ENCODE results near the gene ERLIN1. TPM values are rescaled to one million over a fixed set of nuclear protein-coding genes. Genes with fewer than 3 reads are reported as not detected.

ERLIN1 gene
- total RNA-seq: 10 to 100 TPM in 2 of 4 donors, 1 to 10 TPM in 2; 7.9 to 11.9 (median 9.7) TPM
- polyA plus RNA-seq: 10 to 100 TPM in 2 of 3 donors, 1 to 10 TPM in 1; 7.4 to 28.4 (median 11.4) TPM

GRCh38 chr10:100185364-100186252, at the start of gene ERLIN1:
Gene ERLIN1, minus strand, starts transcription at chr10:100186029. Its CDS starts 403 bp downstream, at chr10:100185626.
- H3K27me3 ChIP-seq: no peaks in the 10 kb centered on the region
- peak; percentile 95 for DNase-seq
- peak in 1 of 4 donors; percentile 61 for TF ChIP-seq EP300 (IDR thresholded peaks at IDR 0.05)
- TF ChIP-seq POLR2AphosphoS5 (IDR thresholded peaks at IDR 0.05): peak; percentile 36 to 76 (median 70)
- peak; percentile 11 to 31 for TF ChIP-seq POLR2A (IDR thresholded peaks at IDR 0.05)
- TF ChIP-seq CTCF (IDR thresholded peaks at IDR 0.05): no peak
- no peaks in the 10 kb centered on the region for H3K9me3 ChIP-seq
- peaks cover 0 to 36% (median 8%) of the 10 kb centered on the region in 4 donors for H3K36me3 ChIP-seq
- peak within 1 kb of the TSS; percentile 81 to 87 (median 82) for H3K27ac ChIP-seq
- intact Hi-C loops (cut with DNase I): loop anchor here (2.0 to 10.0 kb wide), 3 partner anchors 41 to 341 kb away; partner anchors contain the start of gene CWF19L1
- WGBS, 2 donors: 0% methylated on average over 65 of the region's 65 CpGs
- peaks cover 0 to 26% (median 23%) of the 10 kb centered on the region in 4 donors for H3K4me1 ChIP-seq
- peak within 1 kb of the TSS; percentile 72 to 90 (median 85) for H3K4me3 ChIP-seq

GRCh38 chr10:100232101-100232500, 46.3 kb upstream of the ERLIN1 start:
- Histone ChIP-seq H3K4me3 (no peak overlapping the region), H3K36me3 (peaks cover 8 to 55% (median 16%) of the 10 kb centered on the region in 4 donors), H3K9me3 (no peaks in the 10 kb centered on the region), H3K27ac (no peak overlapping the region), H3K27me3 (no peaks in the 10 kb centered on the region), H3K4me1 (peaks cover 0 to 16% (median 13%) of the 10 kb centered on the region in 4 donors)
- TF ChIP-seq EP300 (IDR thresholded peaks at IDR 0.05) (no peak), CTCF (IDR thresholded peaks at IDR 0.05) (no peak), POLR2AphosphoS5 (IDR thresholded peaks at IDR 0.05) (no peak)
- no peak for DNase-seq
- intact Hi-C loops (cut with DNase I): no loop called here
- 85 to 86% methylated on average over 2 of the region's 2 CpGs for WGBS, 2 donors

GRCh38 chr10:100229819-100230422, 44.1 kb upstream of the ERLIN1 start:
- Histone ChIP-seq H3K4me3 (peak overlapping the region; percentile 89 to 97 (median 94)), H3K27ac (peak overlapping the region; percentile 80 to 88 (median 83)), H3K4me1 (peaks cover 0 to 16% (median 13%) of the 10 kb centered on the region in 4 donors), H3K36me3 (peaks cover 3 to 40% (median 9%) of the 10 kb centered on the region in 4 donors), H3K9me3 (no peaks in the 10 kb centered on the region), H3K27me3 (no peaks in the 10 kb centered on the region)
- no peak for DNase-seq
- TF ChIP-seq EP300 (IDR thresholded peaks at IDR 0.05) (no peak), CTCF (IDR thresholded peaks at IDR 0.05) (no peak), POLR2AphosphoS5 (IDR thresholded peaks at IDR 0.05) (no peak), POLR2A (IDR thresholded peaks at IDR 0.05) (no peak)
- intact Hi-C loops (cut with DNase I): loop anchor here (5.0 kb wide), 2 partner anchors 37 to 57 kb away; partner anchors contain the start of genes BLOC1S2 and CWF19L1
- 64% methylated on average over 21 of the region's 21 CpGs for WGBS, 2 donors

GRCh38 chr10:100223879-100224278, 38.0 kb upstream of the ERLIN1 start:
- WGBS, 2 donors: 76 to 77% methylated on average over 5 of the region's 5 CpGs
- peaks cover 0 to 10% (median 8%) of the 10 kb centered on the region in 4 donors for H3K4me1 ChIP-seq
- H3K36me3 ChIP-seq: peaks cover 0 to 64% (median 29%) of the 10 kb centered on the region in 4 donors
- intact Hi-C loops (cut with DNase I): no loop called here
- H3K27ac ChIP-seq: no peak overlapping the region
- no peaks in the 10 kb centered on the region for H3K9me3 ChIP-seq
- DNase-seq: no peak
- TF ChIP-seq CTCF (IDR thresholded peaks at IDR 0.05) (no peak), EP300 (IDR thresholded peaks at IDR 0.05) (no peak), POLR2A (IDR thresholded peaks at IDR 0.05) (no peak), POLR2AphosphoS5 (IDR thresholded peaks at IDR 0.05) (no peak)
- no peak overlapping the region for H3K4me3 ChIP-seq
- no peaks in the 10 kb centered on the region for H3K27me3 ChIP-seq
